SJSA1 (cell line): ENCODE results near the gene GFI1. TPM values are rescaled to one million over a fixed set of nuclear protein-coding genes. Genes with fewer than 3 reads are reported as not detected.
"Not testable (repeated sequence)": the region's sequence is repeated elsewhere in the genome, so short reads cannot be mapped to it uniquely, and the experiment has no call there.

Experiments used
- DNase-seq, 2 experiments: peaks; one replicate each; pipeline ENCODE4 v3.0.0-alpha.2; 2015 to 2020; ENCODE audit warnings: low spot score in 2 of 2, low read depth in 1 of 2
- H3K27ac ChIP-seq: fragments of 250-450 bp; sonication (Bioruptor Pico); 2 replicates; pipeline ENCODE4 v1.5.1; 2020; ENCODE audit warnings: mild to moderate bottlenecking, moderate library complexity
- H3K27me3 ChIP-seq: fragments of 250-450 bp; sonication (Bioruptor Pico); replicated peaks from 2 replicates; pipeline ENCODE4 v1.5.1; 2020; ENCODE audit warnings: mild to moderate bottlenecking, moderate library complexity
- H3K36me3 ChIP-seq: fragments of 250-450 bp; sonication (Bioruptor Pico); 2 replicates; pipeline ENCODE4 v1.5.1; 2020; ENCODE audit warnings: mild to moderate bottlenecking
- H3K4me1 ChIP-seq: fragments of 250-450 bp; sonication (Bioruptor Pico); replicated peaks from 2 replicates; pipeline ENCODE4 v1.6.1; 2021; ENCODE audit warnings: mild to moderate bottlenecking
- H3K4me3 ChIP-seq: fragments of 250-450 bp; sonication (Bioruptor Pico); 2 replicates; pipeline ENCODE4 v1.5.1; 2020; ENCODE audit warnings: mild to moderate bottlenecking
- H3K9me3 ChIP-seq: fragments of 250-450 bp; sonication (Bioruptor Pico); replicated peaks from 2 replicates; pipeline ENCODE4 v1.5.1; 2020; ENCODE audit warnings: mild to moderate bottlenecking
- total RNA-seq: library from RNA; depleted of rRNA; stranded (reverse); fragments of >200 nt; shearing (Covaris generic); gene quantifications from 2 replicates; pipeline ENCODE4 v1.2.3, GENCODE V29; 2014; rRNA removed

The GFI1 gene
- total RNA-seq, 1 experiment from 2014 or later, result not detected

DNA sequence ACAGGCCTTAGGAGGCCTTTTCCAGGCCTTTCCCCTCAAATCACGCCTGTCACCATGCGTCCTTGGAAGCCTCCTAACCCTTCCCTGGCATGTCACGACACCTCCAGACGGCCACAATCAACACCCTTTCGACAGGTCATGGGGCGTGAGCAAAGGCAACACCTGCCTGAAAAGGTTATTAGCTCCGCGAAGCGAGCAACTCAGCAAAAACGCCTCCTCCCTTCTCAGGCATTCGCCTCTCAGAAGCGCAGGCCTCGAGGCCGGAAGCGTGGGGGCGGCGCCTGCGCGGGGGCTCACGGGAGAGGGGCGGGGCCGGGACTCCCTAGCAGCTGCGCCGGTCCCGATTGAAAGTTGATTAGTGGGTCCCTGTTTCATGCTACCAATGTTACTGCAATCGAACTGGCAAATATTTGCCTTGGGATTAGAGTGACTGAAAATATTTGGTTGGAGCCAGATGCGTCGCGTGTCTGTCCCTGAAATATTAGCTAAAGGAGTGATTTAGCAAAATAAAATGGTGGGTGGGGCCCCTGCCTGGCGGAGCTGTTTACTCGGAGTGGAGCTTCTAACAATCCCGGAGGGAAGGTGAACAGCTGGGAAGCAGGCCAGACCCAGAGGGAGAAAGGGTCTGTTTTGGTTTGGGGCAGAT is 44.9 kb downstream of the GFI1 start:
- H3K9me3 ChIP-seq, result peaks cover under 1% of the 10 kb centered on the region; the same call in 1 of the 2 replicates
- no peak overlapping the region for H3K4me3 ChIP-seq
- no peak for DNase-seq
- no peaks in the 10 kb centered on the region; the same call in 1 of the 2 replicates for H3K4me1 ChIP-seq
- H3K36me3 ChIP-seq, result no peaks in the 10 kb centered on the region
- H3K27me3 ChIP-seq, result no peaks in the 10 kb centered on the region
- H3K27ac ChIP-seq, result no peak overlapping the region

GRCh38 chr1:92441316-92441696 is 45.4 kb downstream of the GFI1 start:
- no peak for DNase-seq
- Histone ChIP-seq H3K4me1 (no peaks in the 10 kb centered on the region; the same call in 1 of the 2 replicates), H3K36me3 (no peaks in the 10 kb centered on the region), H3K27ac (no peak overlapping the region), H3K27me3 (no peaks in the 10 kb centered on the region), H3K9me3 (0 out of 2 replicates have a peak, but pooled peaks cover 3% of the 10 kb centered on the region), H3K4me3 (no peak overlapping the region)

GRCh38 chr1:92439291-92439690 is 47.4 kb downstream of the GFI1 start:
- H3K4me1 ChIP-seq, result no peaks in the 10 kb centered on the region; the same call in 1 of the 2 replicates
- no peaks in the 10 kb centered on the region for H3K27me3 ChIP-seq
- no peak for DNase-seq
- 0 out of 2 replicates have a peak, but pooled peaks cover 3% of the 10 kb centered on the region for H3K9me3 ChIP-seq
- no peak overlapping the region for H3K27ac ChIP-seq
- H3K4me3 ChIP-seq, result no peak overlapping the region
- no peaks in the 10 kb centered on the region for H3K36me3 ChIP-seq

DNA sequence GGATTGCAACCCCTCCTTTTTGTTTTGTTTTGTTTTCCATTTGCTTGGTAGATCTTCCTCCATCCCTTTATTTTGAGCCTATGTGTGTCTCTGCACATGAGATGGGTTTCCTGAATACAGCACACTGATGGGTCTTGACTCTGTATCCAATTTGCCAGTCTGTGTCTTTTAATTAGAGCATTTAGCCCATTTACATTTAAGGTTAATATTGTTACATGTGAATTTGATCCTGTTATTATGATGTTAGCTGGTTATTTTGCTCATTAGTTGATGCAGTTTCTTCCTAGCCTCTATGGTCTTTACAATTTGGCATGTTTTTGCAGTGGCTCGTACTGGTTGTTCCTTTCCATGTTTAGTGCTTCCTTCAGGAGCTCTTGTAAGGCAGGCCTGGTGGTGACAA is 52.2 kb downstream of the GFI1 start:
- H3K36me3 ChIP-seq, H3K9me3 ChIP-seq, H3K27me3 ChIP-seq, H3K27ac ChIP-seq, DNase-seq, H3K4me1 ChIP-seq, H3K4me3 ChIP-seq: not testable (repeated sequence)

DNA sequence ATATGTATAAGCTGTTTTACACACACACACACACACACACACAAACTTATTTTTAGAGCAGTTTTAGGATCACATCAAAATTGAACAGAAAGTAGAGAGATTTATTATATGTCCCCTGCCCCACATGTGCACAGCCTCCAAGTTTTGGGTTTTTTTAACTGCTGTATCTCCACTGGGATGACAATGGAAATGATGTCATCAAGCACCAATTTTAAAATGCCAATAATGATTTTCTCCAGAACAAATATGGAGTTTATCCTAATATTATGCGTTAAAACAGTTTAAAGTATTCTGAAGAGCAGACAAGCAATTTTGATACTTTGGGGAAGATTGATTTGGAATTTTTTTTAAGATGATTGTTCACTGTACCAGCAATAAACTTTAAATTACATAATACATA is 56.7 kb downstream of the GFI1 start:
- Histone ChIP-seq H3K27ac (no peak overlapping the region), H3K27me3 (no peaks in the 10 kb centered on the region), H3K36me3 (no peaks in the 10 kb centered on the region), H3K4me3 (no peak overlapping the region), H3K9me3 (no peaks in the 10 kb centered on the region), H3K4me1 (no peaks in the 10 kb centered on the region)
- DNase-seq, result no peak

DNA sequence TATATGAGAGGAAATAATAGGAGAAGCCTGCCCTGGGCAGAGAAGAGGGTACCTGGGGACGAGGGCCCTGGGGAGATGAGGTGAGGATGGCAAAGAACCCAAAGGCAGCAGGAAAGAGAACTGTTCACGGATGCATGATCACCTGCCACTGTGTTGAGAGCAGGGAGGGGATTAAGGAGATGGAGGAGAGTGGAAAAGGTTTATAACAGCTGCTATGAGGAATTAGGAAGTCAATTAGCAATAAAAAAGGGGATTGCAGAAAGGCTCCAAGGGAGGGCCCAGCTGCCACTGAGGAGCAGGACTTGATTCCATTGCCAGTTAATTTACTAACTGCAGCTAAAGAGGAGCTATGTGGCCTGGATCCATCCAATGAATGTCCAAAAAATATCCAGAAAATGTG is 61.1 kb downstream of the GFI1 start:
- Histone ChIP-seq H3K4me1 (no peaks in the 10 kb centered on the region), H3K4me3 (no peak overlapping the region), H3K36me3 (no peaks in the 10 kb centered on the region), H3K9me3 (no peaks in the 10 kb centered on the region), H3K27ac (no peak overlapping the region), H3K27me3 (no peaks in the 10 kb centered on the region)
- no peak for DNase-seq

Other genes with a start within 250 kb of the GFI1 start
- gene GLMN, start 187.9 kb downstream of the GFI1 start, total RNA-seq, result 7.5 and 20.1 TPM in 2 replicates
- gene RPAP2, start 187.9 kb downstream of the GFI1 start, total RNA-seq, result 19.1 and 21.9 TPM in 2 replicates